Caco-2 (cell line): ENCODE results near the gene SPARC. TPM values are rescaled to one million over a fixed set of nuclear protein-coding genes. Genes with fewer than 3 reads are reported as not detected.

Experiments used
- BruUV-seq: library from RNA; stranded (reverse); fragments of 400-500 nt; replicated peaks from 2 replicates; lab custom pipeline; 2021; lab: Mats Ljungman, UMichigan
- CTCF ChIA-PET: fragments of 300-600 bp; sonication (Branson Sonifier 250); formaldehyde crosslinking; loops from one replicate; lab custom pipeline; 2022; ENCODE audit warnings: antibody characterized with exemption; lab: Charles Lee
- POLR2A ChIA-PET: fragments of 300-600 bp; sonication (Branson Sonifier 250); formaldehyde crosslinking; loops from one replicate; lab custom pipeline; 2022; ENCODE audit warnings: antibody characterized with exemption; lab: Charles Lee
- DNase-seq, 2 experiments: peaks; one replicate each; pipeline versions ENCODE4 v3.0.0 to v3.0.0-alpha.2; 2020 to 2022
- H3K27me3 ChIP-seq: replicated peaks from 2 replicates; pipeline ENCODE4 v1.6.0; 2011; ENCODE audit warnings: low read length; ENCODE audit not compliant: control insufficient read depth, insufficient read depth
- H3K36me3 ChIP-seq: 2 replicates; pipeline ENCODE4 v1.5.1; 2011; ENCODE audit warnings: low read length; ENCODE audit not compliant: control insufficient read depth, insufficient read depth
- H3K4me1 ChIP-seq: fragments of 250-450 bp; sonication (Bioruptor Pico); 2 replicates; pipeline ENCODE4 v1.5.1; 2020; ENCODE audit warnings: mild to moderate bottlenecking
- H3K4me3 ChIP-seq: 2 replicates; pipeline ENCODE4 v1.5.1; 2011; ENCODE audit warnings: low read depth, mild to moderate bottlenecking, control low read depth, low read length
- H3K9me3 ChIP-seq: fragments of 250-450 bp; sonication (Bioruptor Pico); 2 replicates; pipeline ENCODE4 v1.5.1; 2020; ENCODE audit warnings: mild to moderate bottlenecking, moderate library complexity
- H3K27ac Mint-ChIP-seq: one replicate; pipeline ENCODE4 v1.8.0; 2022; ENCODE audit warnings: mixed read lengths; ENCODE audit not compliant: unreplicated experiment
- H3K27me3 Mint-ChIP-seq: one replicate; pipeline ENCODE4 v1.8.0; 2022; ENCODE audit warnings: mixed read lengths; ENCODE audit not compliant: insufficient read depth, unreplicated experiment
- H3K36me3 Mint-ChIP-seq: one replicate; pipeline ENCODE4 v1.8.0; 2022; ENCODE audit warnings: mild to moderate bottlenecking, mixed read lengths; ENCODE audit not compliant: insufficient read depth, unreplicated experiment
- H3K4me1 Mint-ChIP-seq: one replicate; pipeline ENCODE4 v1.8.0; 2022; ENCODE audit warnings: low read depth, mixed read lengths; ENCODE audit not compliant: unreplicated experiment
- H3K4me3 Mint-ChIP-seq: one replicate; pipeline ENCODE4 v1.8.0; 2022; ENCODE audit warnings: mild to moderate bottlenecking, moderate library complexity, mixed read lengths; ENCODE audit not compliant: unreplicated experiment
- H3K9me3 Mint-ChIP-seq: one replicate; pipeline ENCODE4 v1.8.0; 2022; ENCODE audit warnings: mixed read lengths; ENCODE audit not compliant: unreplicated experiment
- intact Hi-C: fragments of 100-400 bp; cut with micrococcal nuclease; formaldehyde crosslinking; loops from one replicate; pipeline ENCODE4 v1.10.0; 2022; ENCODE audit not compliant: unreplicated experiment
- total RNA-seq: library from RNA; stranded (reverse); gene quantifications from 2 replicates; pipeline ENCODE4 v1.2.3, GENCODE V29; 2022
- TF ChIP-seq, protein P1 (sequence below), 2 experiments: fragments of 200-600 bp in 1 of 2; IDR thresholded peaks; 1 replicate in 1 of 2; 2 replicates in 1 of 2; pipeline versions ENCODE4 v1.5.1 to v1.8.0; 2011 to 2022; ENCODE audit warnings: antibody characterized with exemption in 1 of 2, control low read depth in 1 of 2, inconsistent platforms in 1 of 2, low read depth in 1 of 2, low read length in 1 of 2, mild to moderate bottlenecking in 1 of 2, moderate library complexity in 1 of 2; ENCODE audit not compliant: insufficient read depth in 1 of 2, severe bottlenecking in 1 of 2, unreplicated experiment in 1 of 2

SPARC gene
- total RNA-seq, 1 experiment from 2014 or later = 22.7 TPM

DNA sequence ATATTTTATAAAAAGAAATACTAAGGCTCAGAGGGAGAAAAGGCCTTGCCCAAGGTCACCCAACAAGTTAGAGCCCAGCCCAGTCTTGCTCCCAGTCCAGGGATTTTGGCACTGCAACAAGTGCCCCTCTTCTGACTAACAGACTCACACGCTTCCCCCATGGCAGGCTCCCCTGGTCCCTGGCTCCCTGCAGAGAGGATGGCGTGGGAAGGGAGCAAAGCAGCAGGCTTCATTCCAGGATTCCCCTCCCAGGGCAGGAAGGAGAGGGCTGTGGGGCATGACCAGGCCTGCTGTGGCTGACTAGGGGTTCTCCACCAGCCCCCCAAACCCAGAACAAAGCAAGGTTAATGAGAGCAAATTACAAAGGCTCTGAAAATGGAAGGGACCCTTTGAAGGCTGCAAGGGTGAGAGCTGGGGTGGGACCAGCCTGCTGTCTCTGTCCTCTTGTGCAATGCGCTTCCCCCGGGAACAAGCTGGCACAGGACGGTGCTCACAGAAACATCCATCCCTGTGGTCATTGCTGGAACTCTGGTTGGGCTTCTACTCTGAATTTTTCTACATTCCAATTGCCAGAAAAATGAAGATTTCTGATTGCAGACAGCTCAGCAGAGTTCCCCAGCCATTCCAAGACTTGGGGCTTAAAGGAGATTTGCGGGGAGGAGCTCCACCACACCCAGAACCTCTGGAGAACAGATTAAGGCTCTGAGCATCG is 58.4 kb downstream of the SPARC start:
- intact Hi-C loops = no loop called here
- TF ChIP-seq, protein P1, sequence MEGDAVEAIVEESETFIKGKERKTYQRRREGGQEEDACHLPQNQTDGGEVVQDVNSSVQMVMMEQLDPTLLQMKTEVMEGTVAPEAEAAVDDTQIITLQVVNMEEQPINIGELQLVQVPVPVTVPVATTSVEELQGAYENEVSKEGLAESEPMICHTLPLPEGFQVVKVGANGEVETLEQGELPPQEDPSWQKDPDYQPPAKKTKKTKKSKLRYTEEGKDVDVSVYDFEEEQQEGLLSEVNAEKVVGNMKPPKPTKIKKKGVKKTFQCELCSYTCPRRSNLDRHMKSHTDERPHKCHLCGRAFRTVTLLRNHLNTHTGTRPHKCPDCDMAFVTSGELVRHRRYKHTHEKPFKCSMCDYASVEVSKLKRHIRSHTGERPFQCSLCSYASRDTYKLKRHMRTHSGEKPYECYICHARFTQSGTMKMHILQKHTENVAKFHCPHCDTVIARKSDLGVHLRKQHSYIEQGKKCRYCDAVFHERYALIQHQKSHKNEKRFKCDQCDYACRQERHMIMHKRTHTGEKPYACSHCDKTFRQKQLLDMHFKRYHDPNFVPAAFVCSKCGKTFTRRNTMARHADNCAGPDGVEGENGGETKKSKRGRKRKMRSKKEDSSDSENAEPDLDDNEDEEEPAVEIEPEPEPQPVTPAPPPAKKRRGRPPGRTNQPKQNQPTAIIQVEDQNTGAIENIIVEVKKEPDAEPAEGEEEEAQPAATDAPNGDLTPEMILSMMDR (IDR thresholded peaks at IDR 0.05; ENCODE audit: insufficient read depth in 1 of 2, low read depth in 1 of 2, low read length in 1 of 2, severe bottlenecking in 1 of 2, unreplicated experiment in 1 of 2) = no peak
- no TSS peak for BruUV-seq
- DNase-seq = no peak
- POLR2A ChIA-PET = no interaction called here
- no peaks in the 10 kb centered on the region for H3K27me3 Mint-ChIP-seq
- no peaks in the 10 kb centered on the region for H3K36me3 ChIP-seq
- H3K4me3 ChIP-seq = no peak overlapping the region
- H3K27me3 ChIP-seq = no peaks in the 10 kb centered on the region
- H3K36me3 Mint-ChIP-seq = no peaks in the 10 kb centered on the region
- H3K4me3 Mint-ChIP-seq = no peak overlapping the region
- no peaks in the 10 kb centered on the region for H3K4me1 Mint-ChIP-seq
- no peaks in the 10 kb centered on the region for H3K4me1 ChIP-seq
- no peaks in the 10 kb centered on the region for H3K9me3 ChIP-seq
- CTCF ChIA-PET = no interaction called here
- no peak overlapping the region for H3K27ac Mint-ChIP-seq
- H3K9me3 Mint-ChIP-seq = no peaks in the 10 kb centered on the region

DNA sequence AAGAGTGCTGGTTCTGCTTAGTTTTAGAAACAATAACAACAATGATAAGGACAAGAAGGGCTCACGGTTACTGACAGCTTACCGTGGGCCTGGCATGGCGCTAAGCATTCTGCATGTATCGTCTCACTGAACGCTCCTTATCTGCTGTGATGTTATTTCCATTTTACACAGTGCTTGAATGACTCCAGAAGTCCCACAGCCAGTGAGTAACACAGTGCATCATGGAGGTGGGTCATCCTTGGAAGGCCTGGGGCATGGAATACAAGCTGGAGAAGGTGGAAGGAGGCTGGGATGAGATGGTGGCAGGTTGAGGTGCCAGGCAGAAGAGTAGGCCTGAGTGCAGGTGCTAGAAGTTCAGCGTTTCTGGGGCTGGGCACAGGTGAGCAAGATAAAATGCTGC is 59.1 kb downstream of the SPARC start:
- H3K27me3 ChIP-seq = no peaks in the 10 kb centered on the region
- H3K4me3 ChIP-seq = no peak overlapping the region
- TF ChIP-seq, protein P1 (IDR thresholded peaks at IDR 0.05; ENCODE audit: insufficient read depth in 1 of 2, low read depth in 1 of 2, low read length in 1 of 2, severe bottlenecking in 1 of 2, unreplicated experiment in 1 of 2) = no peak
- CTCF ChIA-PET = no interaction called here
- Mint-ChIP-seq H3K27ac (no peak overlapping the region), H3K4me3 (no peak overlapping the region), H3K9me3 (no peaks in the 10 kb centered on the region), H3K36me3 (no peaks in the 10 kb centered on the region), H3K27me3 (no peaks in the 10 kb centered on the region), H3K4me1 (no peaks in the 10 kb centered on the region)
- BruUV-seq = no TSS peak
- POLR2A ChIA-PET = no interaction called here
- DNase-seq = no peak
- H3K4me1 ChIP-seq = no peaks in the 10 kb centered on the region
- H3K9me3 ChIP-seq = no peaks in the 10 kb centered on the region
- intact Hi-C loops = no loop called here
- H3K36me3 ChIP-seq = no peaks in the 10 kb centered on the region

DNA sequence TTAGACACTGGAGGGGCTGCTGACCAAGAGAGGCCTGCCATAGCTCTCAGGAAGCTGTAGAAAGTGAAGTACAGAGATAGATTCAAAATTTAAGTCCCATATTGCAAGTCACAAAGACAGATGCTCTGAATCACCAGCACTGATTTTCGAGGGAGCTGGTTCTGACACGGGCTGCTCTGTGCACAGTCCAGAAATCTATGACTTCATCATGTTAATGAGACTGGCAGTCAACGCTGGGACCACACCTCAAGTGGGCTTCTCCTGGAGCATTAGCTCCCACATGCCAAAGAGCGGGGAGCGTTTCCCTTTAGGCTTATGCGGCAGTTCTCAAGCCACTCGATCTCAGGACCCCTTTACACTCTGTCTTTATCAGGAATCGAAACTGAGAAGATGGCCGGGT is 61.4 kb downstream of the SPARC start:
- H3K9me3 ChIP-seq = no peaks in the 10 kb centered on the region
- POLR2A ChIA-PET = no interaction called here
- BruUV-seq = no TSS peak
- no peak overlapping the region for H3K27ac Mint-ChIP-seq
- no peaks in the 10 kb centered on the region for H3K27me3 ChIP-seq
- DNase-seq = no peak
- peaks cover 5% of the 10 kb centered on the region for H3K4me1 ChIP-seq
- H3K36me3 ChIP-seq = no peaks in the 10 kb centered on the region
- H3K4me1 Mint-ChIP-seq = peaks cover 12% of the 10 kb centered on the region
- H3K36me3 Mint-ChIP-seq = no peaks in the 10 kb centered on the region
- H3K9me3 Mint-ChIP-seq = no peaks in the 10 kb centered on the region
- intact Hi-C loops = no loop called here
- no peak overlapping the region for H3K4me3 Mint-ChIP-seq
- no peak overlapping the region for H3K4me3 ChIP-seq
- TF ChIP-seq, protein P1 (IDR thresholded peaks at IDR 0.05; ENCODE audit: insufficient read depth in 1 of 2, low read depth in 1 of 2, low read length in 1 of 2, severe bottlenecking in 1 of 2, unreplicated experiment in 1 of 2) = no peak
- CTCF ChIA-PET = no interaction called here
- no peaks in the 10 kb centered on the region for H3K27me3 Mint-ChIP-seq
